NCI-H510A treated with DMSO at 0.1 percent for 48 hours (cell line): ENCODE data around the gene PPM1D.
"Not testable (repeated sequence)": the region's sequence is repeated elsewhere in the genome, so short reads cannot be mapped to it uniquely, and the experiment has no call there.

Source experiments
- DNase-seq: peaks from one replicate; lab custom pipeline; 2025; lab: John Stamatoyannopoulos, UW

Gene PPM1D

DNA sequence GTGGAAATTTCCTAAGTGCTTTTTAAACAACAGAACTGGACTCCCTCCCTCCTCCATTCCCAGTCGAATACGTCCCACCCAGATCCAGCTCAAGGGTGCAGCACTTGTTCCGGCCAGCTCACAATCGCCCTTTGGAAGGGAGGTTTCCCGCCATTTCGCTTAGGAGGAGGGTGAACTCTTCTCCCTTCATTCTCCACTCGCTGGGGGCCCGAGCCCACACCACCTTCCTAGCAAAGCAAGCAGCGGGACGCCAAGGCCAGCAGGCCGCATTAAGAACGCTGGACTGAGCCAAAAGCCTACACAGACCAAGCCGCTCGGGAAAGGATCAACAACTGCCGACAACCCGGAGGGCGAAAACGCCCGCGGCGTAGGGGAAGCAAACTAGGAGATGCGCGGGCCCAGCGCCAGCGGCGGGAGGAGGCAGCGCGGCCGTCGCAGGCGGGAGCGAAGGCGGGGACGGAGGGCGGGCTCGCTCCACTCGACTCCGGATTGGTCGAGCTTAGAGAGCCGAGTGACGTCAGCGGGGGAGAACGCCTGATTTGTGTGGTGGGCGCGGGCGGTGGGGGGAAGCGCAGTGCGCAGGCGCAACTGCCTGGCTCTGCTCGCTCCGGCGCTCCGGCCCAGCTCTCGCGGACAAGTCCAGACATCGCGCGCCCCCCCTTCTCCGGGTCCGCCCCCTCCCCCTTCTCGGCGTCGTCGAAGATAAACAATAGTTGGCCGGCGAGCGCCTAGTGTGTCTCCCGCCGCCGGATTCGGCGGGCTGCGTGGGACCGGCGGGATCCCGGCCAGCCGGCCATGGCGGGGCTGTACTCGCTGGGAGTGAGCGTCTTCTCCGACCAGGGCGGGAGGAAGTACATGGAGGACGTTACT is at the start of gene PPM1D:
Gene PPM1D, plus strand, starts transcription at position 574 of the 870 bp plus-strand sequence. Its CDS starts 222 bp downstream, at position 796.
- peak; percentile 99 for DNase-seq

GRCh38 chr17:60552255-60552654 is 47.7 kb upstream of the PPM1D start:
- not testable (repeated sequence) for DNase-seq

GRCh38 chr17:60554377-60554788 is 45.6 kb upstream of the PPM1D start:
- DNase-seq, result no peak

- DNase-seq, result no peak
Observed at GRCh38 chr17:60555786-60556185, 44.2 kb upstream of the PPM1D start.

DNA sequence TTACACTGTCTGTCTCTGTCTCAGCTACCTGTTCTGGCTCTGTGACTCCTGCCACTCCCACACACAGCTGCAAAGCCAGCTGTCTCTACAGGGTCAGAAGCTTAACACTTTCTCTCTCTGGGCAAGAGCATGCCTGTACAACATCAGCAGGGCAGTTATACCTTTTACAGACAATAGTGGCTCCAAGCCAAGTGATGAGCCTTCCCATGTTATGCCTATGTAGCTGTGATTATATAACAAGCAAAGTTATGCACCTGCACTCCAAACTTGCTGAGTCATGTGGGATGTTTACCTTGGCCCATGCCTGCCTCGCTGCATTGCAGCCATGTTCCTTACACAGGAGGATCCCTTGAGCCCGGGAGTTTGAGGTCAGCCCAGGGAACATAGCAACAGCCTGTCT is 42.2 kb upstream of the PPM1D start:
- DNase-seq, result no peak

GRCh38 chr17:60559659-60559994 is 40.4 kb upstream of the PPM1D start:
- DNase-seq, result no peak

DNA sequence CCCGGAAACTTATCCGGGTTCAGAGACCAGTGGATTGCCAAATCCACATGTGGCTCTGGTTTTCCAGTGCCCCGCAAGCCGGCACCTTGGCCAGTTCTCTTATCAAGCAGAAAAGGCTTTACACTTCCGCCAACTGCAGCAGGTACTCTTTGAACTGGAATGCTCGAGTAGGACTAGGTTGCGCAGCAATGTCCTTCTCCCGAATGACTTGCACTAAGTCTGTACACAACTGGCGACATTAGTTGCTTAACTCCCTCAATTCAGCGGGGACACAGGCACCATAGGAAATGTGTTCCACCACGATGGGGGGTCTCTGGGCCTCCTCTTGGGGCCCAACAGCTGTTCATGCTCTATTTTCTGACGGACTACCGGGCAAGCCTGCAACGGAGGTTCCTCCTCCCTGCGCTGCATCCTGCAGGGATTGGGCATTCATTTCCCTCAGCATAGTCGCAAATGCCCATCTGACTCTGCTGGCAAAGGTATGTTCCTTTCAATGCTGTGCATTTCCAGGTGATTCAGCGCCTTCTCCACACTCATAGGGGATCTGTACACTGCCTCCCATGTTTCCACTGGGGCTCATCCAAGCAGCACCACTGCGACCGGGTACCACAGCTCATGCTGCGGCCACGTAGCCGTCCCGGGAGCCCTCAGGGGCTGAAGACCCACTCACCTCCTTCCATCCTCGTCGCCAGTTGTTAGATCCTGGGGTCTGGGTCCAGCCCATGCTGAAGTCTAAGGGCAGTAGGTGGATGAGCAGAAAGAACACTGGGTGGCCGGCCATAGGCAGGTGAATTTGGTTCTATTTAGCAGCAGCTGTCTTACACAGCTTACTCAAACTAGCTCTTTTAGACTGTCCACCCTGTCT is 39.8 kb upstream of the PPM1D start:
- DNase-seq, result no peak

- no peak for DNase-seq
Observed at GRCh38 chr17:60560860-60561257, 39.1 kb upstream of the PPM1D start.

GRCh38 chr17:60562421-60562820 is 37.6 kb upstream of the PPM1D start:
- DNase-seq, result no peak

DNA sequence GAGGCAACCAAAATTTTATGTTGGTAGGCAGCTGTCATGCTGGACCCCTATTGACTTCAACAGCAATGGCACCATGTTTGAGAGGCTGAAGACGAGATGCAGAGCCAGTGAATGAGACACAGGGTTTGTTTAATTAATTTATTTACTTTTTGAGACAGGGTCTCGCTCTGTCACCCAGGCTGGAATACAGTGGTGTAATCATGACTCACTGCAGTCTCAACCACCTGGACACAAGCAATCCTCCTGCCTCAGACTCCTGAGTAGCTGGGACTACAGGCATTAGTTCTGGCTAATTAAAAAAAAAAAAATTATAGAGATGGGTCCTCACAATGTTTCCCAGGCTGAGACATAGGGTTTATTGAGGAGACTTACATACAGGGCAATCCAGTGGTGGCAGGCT is 36.2 kb upstream of the PPM1D start:
- peak; percentile 11 for DNase-seq

DNA sequence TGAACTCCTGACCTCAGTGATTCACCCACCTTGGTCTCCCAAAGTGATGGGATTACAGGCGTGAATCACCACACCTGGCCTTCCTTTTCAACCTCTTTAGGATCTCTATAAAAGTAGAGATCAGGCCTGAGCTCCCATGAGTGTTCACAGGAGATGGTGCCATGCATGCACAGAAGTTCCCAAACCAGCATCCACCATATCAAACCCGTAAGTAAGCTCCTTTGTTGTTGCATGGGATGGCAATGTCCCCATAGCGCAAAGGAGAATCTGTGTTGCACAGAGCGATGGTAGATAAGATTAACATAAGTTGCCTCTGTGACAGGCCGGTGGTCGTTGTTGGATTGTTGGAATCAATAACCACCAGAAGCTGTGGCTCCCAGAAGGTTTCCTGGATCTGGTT is 34.8 kb upstream of the PPM1D start:
- no peak for DNase-seq

DNA sequence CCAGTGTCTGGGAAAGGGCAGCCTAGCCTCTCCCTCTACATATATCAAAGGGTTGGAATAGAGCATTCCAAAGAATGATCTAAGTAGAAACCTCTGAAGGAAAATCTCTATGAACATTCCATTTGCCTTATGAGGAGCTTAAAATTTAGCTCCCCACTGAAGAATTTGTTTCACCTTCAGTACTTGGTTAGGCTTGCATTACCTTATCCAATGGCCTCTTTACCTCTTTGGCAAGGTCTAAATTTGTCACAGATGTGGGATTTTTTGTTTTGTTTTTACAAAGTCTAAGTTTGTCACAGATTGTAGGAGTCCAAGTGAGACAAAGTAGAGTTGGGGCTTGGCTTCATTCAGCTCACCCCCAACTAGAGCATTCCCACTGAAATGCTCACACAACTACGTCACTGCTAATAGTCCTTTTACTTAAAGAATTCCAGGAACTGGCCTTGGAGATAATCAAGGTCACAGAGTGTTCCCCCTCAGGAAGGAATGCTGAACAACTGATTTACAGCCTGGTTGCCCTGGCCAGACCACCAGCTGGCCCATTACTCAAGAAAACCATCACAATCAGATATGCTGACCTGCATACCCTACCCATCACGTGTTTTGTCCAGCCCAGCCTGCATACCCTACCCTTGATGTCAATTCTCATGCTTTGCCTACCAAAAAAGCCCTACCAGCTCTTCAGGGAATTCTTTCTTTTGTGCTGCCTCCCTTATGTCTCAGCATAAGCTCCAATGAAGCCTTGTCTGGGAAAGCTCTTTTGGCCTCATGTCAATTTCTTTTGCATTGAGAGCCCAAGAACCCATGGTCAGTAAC is 26.5 kb upstream of the PPM1D start:
- DNase-seq, result no peak

DNA sequence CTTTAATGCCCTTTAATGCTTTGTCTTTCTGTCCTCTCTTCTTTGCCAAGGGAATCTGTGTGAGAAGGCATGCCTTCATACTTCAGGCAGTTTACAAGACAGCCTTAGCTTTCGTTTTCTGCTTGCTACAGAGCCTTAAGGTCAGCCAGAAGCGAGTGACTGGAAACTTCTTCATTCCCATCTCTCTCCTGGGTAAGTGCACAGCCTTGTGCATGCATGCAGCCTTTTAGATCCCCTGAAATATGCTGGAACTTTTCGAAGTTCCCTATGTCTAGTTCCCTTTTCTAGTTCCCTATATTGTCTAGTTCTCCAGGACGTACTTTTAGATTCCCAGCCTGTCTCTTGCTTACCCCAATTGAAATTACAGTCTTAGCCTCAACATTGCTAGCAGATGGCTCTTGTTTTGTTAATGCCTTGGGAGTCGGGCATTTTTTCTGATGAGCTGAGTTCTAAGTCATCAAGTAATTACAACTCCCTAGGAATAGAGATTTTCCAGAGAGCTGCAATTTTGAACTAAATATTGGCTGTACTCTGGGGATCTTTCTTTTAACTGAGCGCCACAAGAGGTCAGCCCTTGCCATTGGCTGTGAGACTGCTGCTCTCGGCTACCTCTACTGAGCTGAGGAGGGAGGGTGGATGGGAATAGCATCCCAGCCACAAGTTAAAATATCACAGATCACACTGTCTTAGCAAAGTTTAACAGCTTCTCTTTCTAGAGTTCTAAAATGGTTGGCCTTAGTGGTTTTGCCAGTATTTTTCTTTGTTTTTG is 22.7 kb upstream of the PPM1D start:
- no peak for DNase-seq

DNA sequence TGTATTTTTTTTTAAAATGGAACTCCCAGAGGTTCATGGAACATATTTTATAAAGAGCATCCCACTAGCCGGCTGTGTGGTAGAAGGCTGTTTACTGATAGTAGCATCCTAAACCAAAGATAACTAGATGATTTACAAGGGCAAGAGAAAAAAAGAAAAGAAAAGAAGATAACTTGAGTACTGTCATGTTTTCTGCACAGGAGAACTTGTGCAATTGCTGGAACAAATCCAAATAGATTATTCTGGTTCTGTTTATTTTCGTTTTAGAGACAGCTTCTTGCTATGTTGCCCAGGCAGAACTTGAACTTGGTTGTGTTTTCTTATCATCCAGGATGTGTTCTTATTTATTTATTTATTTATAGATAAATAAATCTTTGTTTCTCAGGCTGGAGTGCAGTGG is 20.9 kb upstream of the PPM1D start:
- no peak for DNase-seq

GRCh38 chr17:60579551-60579950 is 20.4 kb upstream of the PPM1D start:
- DNase-seq, result no peak

DNA sequence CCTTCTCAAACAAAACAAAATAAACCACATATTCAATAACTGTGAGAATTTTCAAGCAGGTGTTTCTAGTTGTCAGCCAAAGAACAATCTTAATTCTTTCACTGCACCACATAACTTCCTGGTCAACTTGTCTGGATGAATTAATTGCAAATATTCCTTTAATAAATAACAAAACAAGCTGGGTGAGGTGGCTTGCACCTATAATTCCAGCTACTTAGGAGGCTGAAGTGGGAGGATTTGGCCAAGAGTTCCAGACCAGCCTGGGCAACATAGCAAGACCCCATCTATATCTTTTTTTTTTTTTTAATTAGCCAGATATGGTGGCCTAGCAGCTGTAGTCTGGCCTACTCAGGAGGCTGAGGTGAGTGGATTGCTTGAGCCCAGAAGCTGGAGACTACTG is 17.0 kb upstream of the PPM1D start:
- DNase-seq, result no peak

- peak; percentile 44 for DNase-seq
Observed at GRCh38 chr17:60585887-60586286, 14.1 kb upstream of the PPM1D start.

- peak; percentile 74 for DNase-seq
Observed at GRCh38 chr17:60586288-60586974, 13.6 kb upstream of the PPM1D start.

DNA sequence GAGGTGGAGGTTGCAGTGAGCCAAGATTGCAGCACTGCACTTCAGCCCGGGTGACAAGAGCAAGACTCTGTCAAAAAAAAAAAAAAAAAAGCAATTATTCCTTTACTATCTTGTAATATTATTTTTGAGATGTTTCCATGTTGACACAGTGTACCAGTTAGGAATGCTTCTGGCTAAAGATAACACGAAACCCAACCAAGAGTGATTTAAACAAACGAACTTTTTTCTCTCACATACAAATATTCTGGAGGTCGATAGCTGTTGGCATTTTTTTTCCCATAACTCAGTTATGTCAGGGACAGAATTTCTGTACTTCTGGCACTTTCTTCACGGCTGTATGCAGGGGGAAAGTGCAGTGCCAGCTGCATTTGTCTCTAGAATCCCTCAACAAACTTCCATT is 9.9 kb upstream of the PPM1D start:
- no peak for DNase-seq

DNA sequence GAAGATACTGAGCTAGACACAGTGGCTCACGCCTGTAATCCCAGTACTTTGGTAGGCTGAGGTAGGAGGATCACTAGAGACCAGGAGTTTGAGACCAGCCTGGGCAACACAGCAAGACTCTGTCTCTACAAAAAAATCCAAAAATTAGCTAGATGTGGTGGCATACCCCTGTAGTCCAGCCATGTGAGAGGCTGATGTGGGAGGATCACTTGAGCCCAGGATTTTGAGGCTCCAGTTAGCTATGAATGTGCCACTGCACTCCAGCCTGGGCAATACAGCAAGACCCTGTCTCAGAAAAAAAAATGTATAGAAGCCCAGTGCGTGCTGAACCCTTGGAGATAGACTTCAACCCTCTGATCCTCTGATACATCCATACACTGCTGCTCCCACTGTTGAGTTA is 7.2 kb upstream of the PPM1D start:
- DNase-seq, result no peak
